Measurements from ENCODE around the gene C16orf74. TPM values are rescaled to one million over a fixed set of nuclear protein-coding genes. Genes with fewer than 3 reads are reported as not detected.

C16orf74 gene
- total and polyA plus RNA-seq, 2 of the 8 experiments (the other 6 are each of a cell fraction or from before 2014, with no cell fraction given) = 7.3 to 9.3 TPM

- TF ChIP-seq CHD7 (IDR thresholded peaks at IDR 0.05; ENCODE audit: insufficient replicate concordance, low read length) (no peak), NANOG (IDR thresholded peaks at IDR 0.05; ENCODE audit: insufficient read depth, low read depth, low read length, poor library complexity, severe bottlenecking) (no peak), HDAC6 (IDR thresholded peaks at IDR 0.05; ENCODE audit: low read depth, low read length) (no peak), CTBP2 (IDR thresholded peaks at IDR 0.05; ENCODE audit: borderline replicate concordance, insufficient read depth, insufficient read length, low read length) (no peak)
Measured at GRCh38 chr16:85667841-85668413, 83.0 kb downstream of the C16orf74 start (continued).
